Sigmoid colon (tissue), 4 donors: ENCODE data around the gene WBP1L.

Experiments used
- POLR2A ChIP-seq, 2 donors: fragments of 450-650 bp; IDR thresholded peaks; one replicate each; pipeline ENCODE4 v1.6.1; 2016; ENCODE audit warnings: antibody characterized with exemption in 2 of 2, mild to moderate bottlenecking in 2 of 2, moderate library complexity in 2 of 2
- POLR2AphosphoS5 ChIP-seq, 4 donors: sonication (generic); formaldehyde crosslinking; IDR thresholded peaks; one replicate each; pipeline ENCODE4 v1.6.1; 2017; ENCODE audit warnings: antibody characterized with exemption in 4 of 4
- TF ChIP-seq, protein P1 (sequence below), 4 experiments: fragments of 450-650 bp in 3 of 4; fragments of 200-600 bp in 1 of 4; IDR thresholded peaks; one replicate each; pipeline ENCODE4 v1.5.1; 2016 to 2019; ENCODE audit warnings: antibody characterized with exemption in 4 of 4, mild to moderate bottlenecking in 3 of 4, moderate library complexity in 2 of 4

DNA sequence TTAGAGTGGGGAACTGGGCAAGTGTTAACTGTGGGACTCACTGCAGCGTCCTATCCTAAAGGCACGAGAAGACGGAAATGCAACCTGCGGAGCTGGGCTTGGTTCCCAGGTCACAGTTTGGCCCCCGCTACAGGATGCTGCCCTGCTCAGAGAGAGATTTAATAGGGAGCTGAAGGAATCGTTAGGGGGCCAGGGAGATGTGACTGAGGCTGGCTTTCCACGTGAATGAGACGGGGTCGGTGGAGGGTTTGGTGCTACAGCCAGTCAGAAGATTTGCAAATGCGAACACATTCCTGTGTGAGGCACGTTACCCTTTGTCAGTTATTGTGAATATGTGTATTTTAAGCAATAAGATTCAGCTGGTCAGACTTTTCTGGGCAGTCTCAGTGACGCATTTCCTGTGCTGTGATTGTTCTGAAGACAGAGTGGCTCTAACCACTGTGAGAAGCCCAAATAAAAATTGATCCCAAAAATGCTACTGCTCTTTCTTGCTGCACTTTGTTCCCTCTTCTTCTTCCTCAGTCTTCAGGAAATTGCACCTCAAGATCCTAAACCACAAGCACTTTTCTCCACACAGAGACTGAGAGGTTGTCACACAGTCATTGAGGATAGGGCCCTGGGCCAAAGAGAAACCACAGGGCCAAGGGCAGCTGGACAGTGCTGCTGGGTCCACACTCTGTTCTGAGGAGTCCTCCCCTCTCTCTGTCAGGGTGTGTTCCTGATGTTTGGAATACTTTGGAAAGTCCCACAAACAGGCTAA, 72.2 kb downstream of the WBP1L start:
- TF ChIP-seq POLR2AphosphoS5 (IDR thresholded peaks at IDR 0.05) (peak; percentile 20 to 73 (median 62)), POLR2A (IDR thresholded peaks at IDR 0.05) (no peak)
- TF ChIP-seq, protein P1, sequence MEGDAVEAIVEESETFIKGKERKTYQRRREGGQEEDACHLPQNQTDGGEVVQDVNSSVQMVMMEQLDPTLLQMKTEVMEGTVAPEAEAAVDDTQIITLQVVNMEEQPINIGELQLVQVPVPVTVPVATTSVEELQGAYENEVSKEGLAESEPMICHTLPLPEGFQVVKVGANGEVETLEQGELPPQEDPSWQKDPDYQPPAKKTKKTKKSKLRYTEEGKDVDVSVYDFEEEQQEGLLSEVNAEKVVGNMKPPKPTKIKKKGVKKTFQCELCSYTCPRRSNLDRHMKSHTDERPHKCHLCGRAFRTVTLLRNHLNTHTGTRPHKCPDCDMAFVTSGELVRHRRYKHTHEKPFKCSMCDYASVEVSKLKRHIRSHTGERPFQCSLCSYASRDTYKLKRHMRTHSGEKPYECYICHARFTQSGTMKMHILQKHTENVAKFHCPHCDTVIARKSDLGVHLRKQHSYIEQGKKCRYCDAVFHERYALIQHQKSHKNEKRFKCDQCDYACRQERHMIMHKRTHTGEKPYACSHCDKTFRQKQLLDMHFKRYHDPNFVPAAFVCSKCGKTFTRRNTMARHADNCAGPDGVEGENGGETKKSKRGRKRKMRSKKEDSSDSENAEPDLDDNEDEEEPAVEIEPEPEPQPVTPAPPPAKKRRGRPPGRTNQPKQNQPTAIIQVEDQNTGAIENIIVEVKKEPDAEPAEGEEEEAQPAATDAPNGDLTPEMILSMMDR (IDR thresholded peaks at IDR 0.05), result no peak
